Stimulated activated CD8-positive, alpha-beta memory T cell treated with anti-CD3 and anti-CD28 coated beads, Interleukin-4, amount 100 ng/mL, for 1 hour (primary cell): ENCODE results near the gene OR2V2.

ENCODE experiments used
- DNase-seq, 2 donors: peaks; one replicate each; pipeline ENCODE4 v3.0.0-alpha.2; 2020; ENCODE audit warnings: low read depth in 2 of 2, low spot score in 1 of 2

The OR2V2 gene

DNA sequence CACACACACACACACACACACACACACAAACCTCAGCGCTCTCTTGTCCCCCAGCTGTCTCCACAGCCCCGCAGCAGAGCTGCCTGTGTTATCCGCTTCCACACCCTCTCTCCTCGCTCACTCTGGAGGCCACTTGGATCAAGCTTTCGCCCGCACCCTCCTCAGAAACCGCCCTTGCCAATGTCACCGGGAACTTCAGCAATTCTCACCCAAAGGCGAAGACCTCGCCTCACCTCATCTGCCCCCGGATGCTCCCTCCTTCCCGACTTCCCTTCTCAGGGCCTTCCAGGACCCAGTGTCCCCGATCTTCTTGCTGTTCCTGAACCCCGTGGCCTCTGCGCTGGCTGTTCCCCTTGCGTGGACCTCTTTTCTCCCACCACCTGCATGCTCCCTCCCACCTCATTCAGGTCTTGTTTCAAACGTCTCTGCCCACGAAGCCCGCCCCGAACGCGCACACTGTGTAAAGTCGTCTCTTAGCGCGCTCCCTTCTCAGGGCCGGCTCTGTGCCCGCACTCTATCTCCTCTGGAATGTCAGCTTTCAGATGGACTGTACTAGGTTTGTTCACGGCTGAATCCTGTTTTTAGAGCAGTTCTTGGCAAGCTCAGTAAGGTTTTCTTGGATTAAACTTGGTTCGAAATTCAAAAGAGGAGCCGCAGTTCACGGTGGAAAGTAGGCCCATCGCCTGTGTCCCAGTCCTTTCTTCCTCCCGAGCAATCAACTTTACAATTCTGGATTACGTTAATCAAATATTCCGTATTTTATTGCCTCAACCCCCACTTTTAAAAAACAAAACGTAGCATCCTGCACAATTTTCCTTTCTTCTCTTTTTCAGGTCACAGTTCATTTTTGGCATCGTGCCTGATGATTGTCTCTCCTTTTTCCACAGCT is 58.6 kb downstream of the OR2V2 start:
- DNase-seq = no peak

DNA sequence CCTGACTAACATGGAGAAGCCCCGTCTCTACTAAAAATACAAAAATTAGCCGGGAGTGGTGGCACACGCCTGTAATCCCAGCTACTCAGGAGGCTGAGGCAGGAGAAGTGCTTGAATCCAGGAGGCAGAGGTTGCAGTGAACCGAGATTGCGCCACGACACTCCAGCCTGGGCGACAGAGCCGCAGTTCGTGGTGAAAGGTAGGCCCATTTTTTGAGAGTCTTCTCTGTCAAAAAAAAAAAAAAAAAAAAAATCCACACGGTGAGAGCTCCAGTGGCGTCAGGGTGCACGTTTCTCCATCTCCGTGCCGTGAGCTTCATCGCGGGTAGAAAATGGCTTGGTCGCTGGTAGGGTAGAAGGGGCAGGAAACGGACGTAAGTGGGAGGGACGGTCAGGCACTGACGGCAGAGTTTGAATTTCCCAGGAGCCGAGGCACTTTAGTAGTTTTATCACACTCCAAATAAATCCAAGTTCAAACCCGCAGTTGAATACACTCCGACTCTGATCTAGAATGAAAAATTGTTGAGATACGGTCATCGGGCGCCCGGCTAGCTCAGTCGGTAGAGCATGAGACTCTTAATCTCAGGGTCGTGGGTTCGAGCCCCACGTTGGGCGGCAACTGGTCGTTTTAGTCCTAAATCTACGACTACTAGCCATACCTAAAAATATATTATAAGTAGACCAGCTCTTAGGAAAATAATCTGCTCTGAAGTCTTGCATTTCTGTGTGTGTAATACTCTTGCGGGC is 60.0 kb downstream of the OR2V2 start:
- peak in 1 of 2 donors; percentile 60 for DNase-seq

DNA sequence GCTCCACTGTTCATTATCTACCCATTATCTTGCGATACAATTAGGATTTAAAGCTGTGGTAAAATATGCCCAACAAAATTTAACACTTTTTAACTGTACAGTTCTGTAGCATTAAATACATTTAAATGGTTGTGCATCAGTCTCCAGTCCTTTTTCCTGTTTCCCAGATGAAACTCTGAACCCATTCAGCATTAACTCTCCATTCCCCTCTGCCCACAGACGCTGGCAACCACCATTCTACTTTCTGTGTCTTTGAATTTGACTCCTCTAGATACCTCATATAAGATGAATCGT is 60.5 kb downstream of the OR2V2 start:
- DNase-seq = no peak
